ENCODE measurements around the gene HGS. TPM values are rescaled to one million over a fixed set of nuclear protein-coding genes. Genes with fewer than 3 reads are reported as not detected.

HGS gene
- total RNA-seq, 1 donor from 2014 or later = 50.5 TPM

GRCh38 chr17:81713004-81713555, 29.3 kb downstream of the HGS start:
- Histone ChIP-seq H3K27me3 (ENCODE audit: low read depth) (no peaks in the 10 kb centered on the region), H3K9me3 (replicated peaks) (no peaks in the 10 kb centered on the region), H3K4me1 (peaks cover 36% of the 10 kb centered on the region), H3K27ac (replicated peaks) (no peak overlapping the region), H3K4me3 (peak overlapping the region; percentile 91), H3K36me3 (peaks cover under 1% of the 10 kb centered on the region)
- DNase-seq = no peak
- intact Hi-C loops (cut with micrococcal nuclease) = no loop called here
- TF ChIP-seq CTCF (IDR thresholded peaks at IDR 0.05; ENCODE audit: borderline replicate concordance) = no peak

- Histone ChIP-seq H3K9me3 (replicated peaks) (no peaks in the 10 kb centered on the region), H3K36me3 (no peaks in the 10 kb centered on the region), H3K4me3 (peak overlapping the region; percentile 91), H3K27me3 (ENCODE audit: low read depth) (no peaks in the 10 kb centered on the region), H3K27ac (replicated peaks) (no peak overlapping the region), H3K4me1 (peaks cover 36% of the 10 kb centered on the region)
- no peak for TF ChIP-seq CTCF (IDR thresholded peaks at IDR 0.05; ENCODE audit: borderline replicate concordance)
- intact Hi-C loops (cut with micrococcal nuclease) = no loop called here
- no peak for DNase-seq
Observed at GRCh38 chr17:81713556-81714411, 30.0 kb downstream of the HGS start.

GRCh38 chr17:81714412-81715106, 30.7 kb downstream of the HGS start:
- Histone ChIP-seq H3K27ac (replicated peaks) (no peak overlapping the region), H3K4me3 (no peak overlapping the region), H3K36me3 (no peaks in the 10 kb centered on the region), H3K9me3 (replicated peaks) (no peaks in the 10 kb centered on the region), H3K4me1 (peaks cover 36% of the 10 kb centered on the region), H3K27me3 (ENCODE audit: low read depth) (no peaks in the 10 kb centered on the region)
- TF ChIP-seq CTCF (IDR thresholded peaks at IDR 0.05; ENCODE audit: borderline replicate concordance) = no peak
- no peak for DNase-seq
- intact Hi-C loops (cut with micrococcal nuclease) = no loop called here

DNA sequence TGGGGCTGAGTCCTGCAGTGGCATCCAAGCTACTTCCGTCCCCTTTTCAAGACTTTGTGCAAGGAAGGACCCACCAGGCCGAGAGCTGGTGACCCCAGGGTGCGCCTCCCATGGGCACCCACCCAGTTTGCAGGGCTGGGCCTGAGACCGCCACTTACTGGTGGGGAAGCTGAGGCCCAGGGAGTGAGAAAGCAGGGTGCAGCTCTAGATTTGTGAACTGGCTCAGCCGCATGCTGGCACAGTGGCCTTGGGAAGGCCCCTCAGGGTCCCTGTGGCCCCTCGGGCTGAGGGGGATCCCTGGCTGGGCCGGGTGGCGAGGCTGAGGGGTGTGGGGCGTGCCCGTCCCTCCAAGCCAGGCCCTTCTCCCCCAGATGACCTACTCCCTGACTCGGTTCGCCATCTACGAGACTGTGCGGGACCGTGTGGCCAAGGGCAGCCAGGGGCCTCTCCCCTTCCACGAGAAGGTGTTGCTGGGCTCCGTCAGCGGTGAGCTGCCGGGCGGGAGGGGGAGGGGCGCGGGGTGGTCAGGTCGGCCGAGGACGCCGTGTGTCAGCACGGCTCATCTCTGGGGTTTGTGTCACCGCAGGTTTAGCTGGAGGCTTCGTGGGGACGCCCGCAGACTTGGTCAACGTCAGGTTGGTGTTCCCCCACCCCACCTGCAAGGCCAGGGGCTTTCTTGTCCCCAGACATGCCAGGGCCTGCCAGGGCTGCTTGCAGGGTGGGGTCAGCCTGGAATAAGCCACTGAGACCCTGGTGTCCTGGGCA, 31.5 kb downstream of the HGS start:
- no peak for DNase-seq
- no peak for TF ChIP-seq CTCF (IDR thresholded peaks at IDR 0.05; ENCODE audit: borderline replicate concordance)

More for the DNA sequence above, 31.5 kb downstream of the HGS start:
- Histone ChIP-seq H3K4me3 (no peak overlapping the region), H3K27me3 (ENCODE audit: low read depth) (no peaks in the 10 kb centered on the region), H3K4me1 (peaks cover 34% of the 10 kb centered on the region), H3K27ac (replicated peaks) (no peak overlapping the region), H3K36me3 (no peaks in the 10 kb centered on the region), H3K9me3 (replicated peaks) (no peaks in the 10 kb centered on the region)
- intact Hi-C loops (cut with micrococcal nuclease) = no loop called here

All from left ventricle myocardium inferior (tissue), 1 donor.